Hepatocyte (in vitro differentiated cells): ENCODE data around the gene OCA2. TPM values are rescaled to one million over a fixed set of nuclear protein-coding genes. Genes with fewer than 3 reads are reported as not detected.

Source experiments
- DNase-seq: peaks from one replicate; pipeline ENCODE4 v3.0.0-alpha.2; 2016; ENCODE audit warnings: low spot score
- H2AFZ ChIP-seq: fragments of 200-600 bp; sonication (generic); 2 replicates; pipeline ENCODE4 v1.6.0; 2016; ENCODE audit warnings: antibody characterized with exemption, mild to moderate bottlenecking
- H3K27ac ChIP-seq: fragments of 200-600 bp; sonication (generic); 2 replicates; pipeline ENCODE4 v1.5.1; 2016; ENCODE audit warnings: mild to moderate bottlenecking
- H3K27me3 ChIP-seq: fragments of 200-600 bp; sonication (generic); 2 replicates; pipeline ENCODE4 v1.6.1; 2016
- H3K36me3 ChIP-seq: fragments of 200-600 bp; sonication (generic); replicated peaks from 2 replicates; pipeline ENCODE4 v1.5.1; 2016; ENCODE audit warnings: low read depth; ENCODE audit not compliant: insufficient read depth
- H3K4me1 ChIP-seq: fragments of 200-600 bp; sonication (generic); 2 replicates; pipeline ENCODE4 v1.5.1; 2016; ENCODE audit warnings: mild to moderate bottlenecking, moderate library complexity; ENCODE audit not compliant: insufficient read depth
- H3K4me2 ChIP-seq: fragments of 200-600 bp; sonication (generic); 2 replicates; pipeline ENCODE4 v1.6.0; 2016
- H3K4me3 ChIP-seq: fragments of 200-600 bp; sonication (generic); 2 replicates; pipeline ENCODE4 v1.5.1; 2016; ENCODE audit warnings: mild to moderate bottlenecking
- H3K79me2 ChIP-seq: fragments of 200-600 bp; sonication (generic); 2 replicates; pipeline ENCODE4 v1.6.0; 2017; ENCODE audit warnings: mild to moderate bottlenecking
- H3K9me2 ChIP-seq: fragments of 200-600 bp; sonication (generic); replicated peaks from 2 replicates; pipeline ENCODE4 v1.6.0; 2017; ENCODE audit warnings: mild to moderate bottlenecking; ENCODE audit not compliant: insufficient read depth
- H3K9me3 ChIP-seq: fragments of 200-600 bp; sonication (generic); 2 replicates; pipeline ENCODE4 v1.5.1; 2016; ENCODE audit warnings: low read depth, mild to moderate bottlenecking
- H4K20me1 ChIP-seq: fragments of 200-600 bp; sonication (generic); 2 replicates; pipeline ENCODE4 v1.6.0; 2016; ENCODE audit warnings: mild to moderate bottlenecking; ENCODE audit not compliant: insufficient read depth, poor library complexity, severe bottlenecking
- EZH2 ChIP-seq: fragments of 200-600 bp; sonication (generic); IDR thresholded peaks from 2 replicates; pipeline ENCODE4 v1.6.1; 2016; ENCODE audit warnings: antibody characterized with exemption, mild to moderate bottlenecking, borderline replicate concordance
- EZH2phosphoT487 ChIP-seq: fragments of 200-600 bp; sonication (generic); IDR thresholded peaks from one replicate; pipeline ENCODE4 v1.6.1; 2018; ENCODE audit warnings: antibody characterized with exemption, mild to moderate bottlenecking, low read depth, moderate library complexity; ENCODE audit not compliant: unreplicated experiment, severe bottlenecking
- WGBS: methylation state at CpG from one replicate; pipeline ENCODE4 v1.1.6; 2016; ENCODE audit warnings: low lambda C conversion rate; ENCODE audit errors: missing lambda C conversion rate; 5-methylcytosine and 5-hydroxymethylcytosine counted together
- polyA plus RNA-seq: library from polyadenylated mRNA; unstranded; fragments of >200 nt; fragmentation: Nextera tagmentation; extraction: Ambion mirVana; gene quantifications from 2 replicates; pipeline ENCODE4 v1.2.1, GENCODE V29; 2016
- total RNA-seq: library from RNA; depleted of rRNA; stranded (reverse); fragments of >200 nt; gene quantifications from 2 replicates; pipeline ENCODE4 v1.2.3, GENCODE V29; 2014
- TF ChIP-seq, protein P1 (sequence below): fragments of 200-600 bp; sonication (generic); IDR thresholded peaks from 2 replicates; pipeline ENCODE4 v1.5.1; 2016; ENCODE audit warnings: antibody characterized with exemption, mild to moderate bottlenecking; ENCODE audit not compliant: poor library complexity

Gene OCA2
- total and polyA plus RNA-seq, 2 experiments from 2014 or later = 25.1 to 27.7 TPM

- WGBS = 97% methylated on average over 5 of the region's 5 CpGs
- Histone ChIP-seq H4K20me1 (no peaks in the 10 kb centered on the region), H3K9me3 (no peaks in the 10 kb centered on the region)
These were observed 199.4 kb downstream of the OCA2 start for GRCh38 chr15:27899583-27900285.

GRCh38 chr15:27897481-27897880 is 201.6 kb downstream of the OCA2 start:
- H3K36me3 ChIP-seq = no peaks in the 10 kb centered on the region
- H2AFZ ChIP-seq = no peak overlapping the region
- no peaks in the 10 kb centered on the region for H4K20me1 ChIP-seq
- H3K27me3 ChIP-seq = no peaks in the 10 kb centered on the region
- 81% methylated on average over 9 of the region's 9 CpGs for WGBS
- no peaks in the 10 kb centered on the region for H3K9me2 ChIP-seq
- no peak overlapping the region for H3K27ac ChIP-seq
- peaks cover under 1% of the 10 kb centered on the region for H3K9me3 ChIP-seq
- TF ChIP-seq EZH2phosphoT487 (no peak), EZH2 (no peak)
- TF ChIP-seq, protein P1, sequence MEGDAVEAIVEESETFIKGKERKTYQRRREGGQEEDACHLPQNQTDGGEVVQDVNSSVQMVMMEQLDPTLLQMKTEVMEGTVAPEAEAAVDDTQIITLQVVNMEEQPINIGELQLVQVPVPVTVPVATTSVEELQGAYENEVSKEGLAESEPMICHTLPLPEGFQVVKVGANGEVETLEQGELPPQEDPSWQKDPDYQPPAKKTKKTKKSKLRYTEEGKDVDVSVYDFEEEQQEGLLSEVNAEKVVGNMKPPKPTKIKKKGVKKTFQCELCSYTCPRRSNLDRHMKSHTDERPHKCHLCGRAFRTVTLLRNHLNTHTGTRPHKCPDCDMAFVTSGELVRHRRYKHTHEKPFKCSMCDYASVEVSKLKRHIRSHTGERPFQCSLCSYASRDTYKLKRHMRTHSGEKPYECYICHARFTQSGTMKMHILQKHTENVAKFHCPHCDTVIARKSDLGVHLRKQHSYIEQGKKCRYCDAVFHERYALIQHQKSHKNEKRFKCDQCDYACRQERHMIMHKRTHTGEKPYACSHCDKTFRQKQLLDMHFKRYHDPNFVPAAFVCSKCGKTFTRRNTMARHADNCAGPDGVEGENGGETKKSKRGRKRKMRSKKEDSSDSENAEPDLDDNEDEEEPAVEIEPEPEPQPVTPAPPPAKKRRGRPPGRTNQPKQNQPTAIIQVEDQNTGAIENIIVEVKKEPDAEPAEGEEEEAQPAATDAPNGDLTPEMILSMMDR = no peak
- DNase-seq = no peak
- H3K79me2 ChIP-seq = no peaks in the 10 kb centered on the region
- no peak overlapping the region for H3K4me2 ChIP-seq
- no peaks in the 10 kb centered on the region for H3K4me1 ChIP-seq
- no peak overlapping the region for H3K4me3 ChIP-seq

More at GRCh38 chr15:27899583-27900285, 199.4 kb downstream of the OCA2 start:
- Histone ChIP-seq H2AFZ (no peak overlapping the region), H3K4me1 (no peaks in the 10 kb centered on the region), H3K27me3 (no peaks in the 10 kb centered on the region), H3K9me2 (no peaks in the 10 kb centered on the region), H3K4me3 (no peak overlapping the region), H3K4me2 (no peak overlapping the region), H3K36me3 (no peaks in the 10 kb centered on the region), H3K79me2 (no peaks in the 10 kb centered on the region), H3K27ac (no peak overlapping the region)
- no peak for TF ChIP-seq EZH2
- TF ChIP-seq EZH2phosphoT487 = no peak
- TF ChIP-seq, protein P1 = no peak
- no peak for DNase-seq

DNA sequence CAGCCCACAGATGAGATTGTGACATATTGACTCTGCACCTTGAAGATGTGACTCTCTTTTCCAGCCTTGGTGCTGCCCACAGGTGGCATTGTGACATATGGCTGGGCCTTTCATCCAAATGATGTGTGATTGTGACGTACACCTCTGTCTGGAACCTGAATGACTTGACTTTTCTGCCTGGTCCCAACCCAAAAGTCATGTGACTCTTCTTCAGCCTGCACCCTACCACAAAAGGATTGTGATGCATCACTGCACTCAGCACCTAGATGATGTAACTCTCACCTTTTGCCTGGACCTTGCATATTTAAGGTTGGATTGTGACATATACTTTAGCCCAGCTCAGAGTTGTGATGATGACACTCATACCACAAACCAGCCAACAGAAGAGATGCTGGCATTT is 204.5 kb downstream of the OCA2 start:
- Histone ChIP-seq H3K4me1 (no peaks in the 10 kb centered on the region), H3K27me3 (no peaks in the 10 kb centered on the region), H4K20me1 (no peaks in the 10 kb centered on the region), H2AFZ (no peak overlapping the region), H3K36me3 (no peaks in the 10 kb centered on the region), H3K9me2 (no peaks in the 10 kb centered on the region), H3K4me2 (no peak overlapping the region), H3K79me2 (no peaks in the 10 kb centered on the region), H3K27ac (no peak overlapping the region), H3K4me3 (no peak overlapping the region), H3K9me3 (peaks cover 4% of the 10 kb centered on the region)
- 88% methylated on average over 1 of the region's 1 CpG for WGBS
- no peak for DNase-seq
- TF ChIP-seq, protein P1 = no peak
- TF ChIP-seq EZH2 = no peak
- no peak for TF ChIP-seq EZH2phosphoT487
